PC-3 (cell line): ENCODE data around the gene ATAD3B. TPM values are rescaled to one million over a fixed set of nuclear protein-coding genes. Genes with fewer than 3 reads are reported as not detected.

ENCODE experiments used
- ATAC-seq: fragments of 200-7000 bp; cut with Tn5 transposase; 2 replicates; pipeline ENCODE4 v1.9.1; 2020; ENCODE audit warnings: mild to moderate bottlenecking, moderate library complexity
- Bru-seq: library from RNA; stranded (reverse); fragments of 400-500 nt; gene quantifications from one replicate; lab custom pipeline; 2021; lab: Mats Ljungman, UMichigan
- BruChase-seq, 2 experiments: library from RNA; stranded (reverse); fragments of 400-500 nt; gene quantifications; one replicate each; lab custom pipeline; 2021; lab: Mats Ljungman, UMichigan
- BruUV-seq: library from RNA; stranded (reverse); fragments of 400-500 nt; replicated peaks from 2 replicates; lab custom pipeline; 2021; lab: Mats Ljungman, UMichigan
- CTCF ChIA-PET: fragments of 300-600 bp; sonication (Branson Sonifier 250); formaldehyde crosslinking; loops from one replicate; lab custom pipeline; 2022; ENCODE audit warnings: antibody characterized with exemption; lab: Charles Lee
- POLR2A ChIA-PET: fragments of 300-600 bp; sonication (Branson Sonifier 250); formaldehyde crosslinking; loops from one replicate; lab custom pipeline; 2022; ENCODE audit warnings: antibody characterized with exemption; ENCODE audit not compliant: unreplicated experiment; lab: Charles Lee
- DNase-seq: peaks from one replicate; pipeline ENCODE4 v3.0.0-alpha.2; 2015
- H2AFZ ChIP-seq: fragments of 300-600 bp; sonication (generic); 2 replicates; pipeline ENCODE4 v1.6.0; 2016; ENCODE audit warnings: antibody characterized with exemption, low read length
- H3F3A ChIP-seq: fragments of 300-600 bp; sonication (generic); one replicate; pipeline ENCODE4 v1.6.0; 2017; ENCODE audit warnings: antibody characterized with exemption, low read length, control low read depth, mild to moderate bottlenecking; ENCODE audit not compliant: unreplicated experiment
- H3K27ac ChIP-seq: fragments of 300-600 bp; sonication (generic); 2 replicates; pipeline ENCODE4 v1.5.1; 2016; ENCODE audit warnings: mild to moderate bottlenecking, low read length
- H3K27me3 ChIP-seq: fragments of 300-600 bp; sonication (generic); 2 replicates; pipeline ENCODE4 v1.6.1; 2016; ENCODE audit warnings: low read length, mixed read lengths
- H3K36me3 ChIP-seq: fragments of 300-600 bp; sonication (generic); 2 replicates; pipeline ENCODE4 v1.6.1; 2016; ENCODE audit warnings: low read depth, mixed run types, low read length, mixed read lengths
- H3K4me1 ChIP-seq: fragments of 300-600 bp; sonication (generic); 2 replicates; pipeline ENCODE4 v1.5.1; 2016; ENCODE audit warnings: low read length; ENCODE audit not compliant: insufficient read depth
- H3K4me2 ChIP-seq: fragments of 300-600 bp; sonication (generic); 2 replicates; pipeline ENCODE4 v1.6.0; 2016; ENCODE audit warnings: low read length
- H3K4me3 ChIP-seq: fragments of 300-600 bp; sonication (generic); 2 replicates; pipeline ENCODE4 v1.5.1; 2016; ENCODE audit warnings: mild to moderate bottlenecking, low read length, mixed read lengths
- H3K79me2 ChIP-seq: fragments of 300-600 bp; sonication (generic); 2 replicates; pipeline ENCODE4 v1.6.1; 2017; ENCODE audit warnings: low read length, mixed read lengths
- H3K9ac ChIP-seq: fragments of 300-600 bp; sonication (generic); 2 replicates; pipeline ENCODE4 v1.6.0; 2016; ENCODE audit warnings: mild to moderate bottlenecking, low read length
- H3K9me2 ChIP-seq: fragments of 300-600 bp; sonication (generic); replicated peaks from 2 replicates; pipeline ENCODE4 v1.6.1; 2016; ENCODE audit warnings: mixed run types, low read length, mixed read lengths
- H3K9me3 ChIP-seq: fragments of 300-600 bp; sonication (generic); 2 replicates; pipeline ENCODE4 v1.6.1; 2016; ENCODE audit warnings: low read length, mixed read lengths
- H4K20me1 ChIP-seq: fragments of 300-600 bp; sonication (generic); 2 replicates; pipeline ENCODE4 v1.6.1; 2016; ENCODE audit warnings: low read length, mixed read lengths
- EZH2 ChIP-seq: fragments of 300-600 bp; sonication (generic); IDR thresholded peaks from one replicate; pipeline ENCODE4 v1.6.1; 2017; ENCODE audit warnings: antibody characterized with exemption, mild to moderate bottlenecking, low read length; ENCODE audit not compliant: unreplicated experiment
- EZH2phosphoT487 ChIP-seq: fragments of 300-600 bp; sonication (generic); IDR thresholded peaks from 2 replicates; pipeline ENCODE4 v1.6.1; 2018; ENCODE audit warnings: mild to moderate bottlenecking, antibody characterized with exemption, low read length, borderline replicate concordance
- intact Hi-C: fragments of 100-400 bp; cut with micrococcal nuclease; formaldehyde crosslinking; loops from 2 replicates; pipeline ENCODE4 v1.9.0; 2023
- long read RNA-seq: library from polyadenylated mRNA; unstranded; transcript quantifications from one replicate; pipeline ENCODE4 v2.0.0, GENCODE V29; 2021; ENCODE audit not compliant: unreplicated experiment
- total RNA-seq: library from RNA; depleted of rRNA; stranded (reverse); fragments of >200 nt; gene quantifications from 2 replicates; pipeline ENCODE4 v1.2.3, GENCODE V29; 2014; rRNA removed
- TF ChIP-seq, protein P1 (sequence below): fragments of 300-600 bp; sonication (generic); conservative IDR thresholded peaks from 2 replicates; pipeline ENCODE4 v1.5.1; 2017; ENCODE audit warnings: antibody characterized with exemption, low read depth, mild to moderate bottlenecking, low read length

Gene ATAD3B, protein sequence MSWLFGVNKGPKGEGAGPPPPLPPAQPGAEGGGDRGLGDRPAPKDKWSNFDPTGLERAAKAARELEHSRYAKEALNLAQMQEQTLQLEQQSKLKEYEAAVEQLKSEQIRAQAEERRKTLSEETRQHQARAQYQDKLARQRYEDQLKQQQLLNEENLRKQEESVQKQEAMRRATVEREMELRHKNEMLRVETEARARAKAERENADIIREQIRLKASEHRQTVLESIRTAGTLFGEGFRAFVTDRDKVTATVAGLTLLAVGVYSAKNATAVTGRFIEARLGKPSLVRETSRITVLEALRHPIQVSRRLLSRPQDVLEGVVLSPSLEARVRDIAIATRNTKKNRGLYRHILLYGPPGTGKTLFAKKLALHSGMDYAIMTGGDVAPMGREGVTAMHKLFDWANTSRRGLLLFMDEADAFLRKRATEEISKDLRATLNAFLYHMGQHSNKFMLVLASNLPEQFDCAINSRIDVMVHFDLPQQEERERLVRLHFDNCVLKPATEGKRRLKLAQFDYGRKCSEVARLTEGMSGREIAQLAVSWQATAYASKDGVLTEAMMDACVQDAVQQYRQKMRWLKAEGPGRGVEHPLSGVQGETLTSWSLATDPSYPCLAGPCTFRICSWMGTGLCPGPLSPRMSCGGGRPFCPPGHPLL
- total RNA-seq (140 and 190 TPM in 2 replicates), Bru-seq, nascent RNA (percentile 84 among the genes with signal in this experiment), BruChase-seq, experiment 1, labeled RNA remaining after a 6-hour chase (percentile 94 among the genes with signal in this experiment), BruChase-seq, experiment 2, labeled RNA remaining after a 2-hour chase (percentile 92 among the genes with signal in this experiment)
- long read RNA-seq, full-length matches to known transcripts, result 38 of 104 reads
- long read RNA-seq, partial matches to known transcripts, result 46 of 104 reads
- long read RNA-seq, other reads (novel, unspliced or antisense), result 20 of 104 reads

DNA sequence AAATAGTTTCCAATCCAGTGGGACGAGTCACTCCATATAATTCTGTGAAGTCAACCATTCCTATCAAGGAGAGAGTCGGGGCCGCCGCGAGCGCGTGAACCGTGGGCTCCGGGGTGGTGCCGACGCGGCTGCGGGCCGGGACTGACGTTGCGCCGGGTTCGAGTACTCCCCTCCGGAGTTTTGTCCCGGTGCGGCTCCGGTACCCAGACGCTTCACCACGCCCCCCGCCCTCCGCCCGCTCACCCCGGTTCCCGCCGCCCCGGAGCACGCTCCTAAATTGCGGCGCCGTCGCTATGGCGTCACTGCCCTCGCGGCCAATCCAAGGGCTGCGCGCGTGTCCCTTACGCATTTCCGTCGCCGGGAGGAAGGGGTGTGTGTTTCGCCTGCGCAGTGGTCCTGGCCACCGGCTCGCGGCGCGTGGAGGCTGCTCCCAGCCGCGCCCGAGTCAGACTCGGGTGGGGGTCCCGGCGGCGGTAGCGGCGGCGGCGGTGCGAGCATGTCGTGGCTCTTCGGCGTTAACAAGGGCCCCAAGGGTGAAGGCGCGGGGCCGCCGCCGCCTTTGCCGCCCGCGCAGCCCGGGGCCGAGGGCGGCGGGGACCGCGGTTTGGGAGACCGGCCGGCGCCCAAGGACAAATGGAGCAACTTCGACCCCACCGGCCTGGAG is at the start of gene ATAD3B:
Gene ATAD3B, plus strand, starts transcription at position 377 of the 664 bp plus-strand sequence. Its CDS starts 120 bp downstream, at position 497.
- intact Hi-C loops, result loop anchor here (1.0 kb wide), 2 partner anchors 40 to 64 kb away; partner anchors contain the start of gene MRPL20
- peak within 1 kb of the TSS; percentile 87 for H3K4me2 ChIP-seq
- POLR2A ChIA-PET, result no interaction called here

DNA sequence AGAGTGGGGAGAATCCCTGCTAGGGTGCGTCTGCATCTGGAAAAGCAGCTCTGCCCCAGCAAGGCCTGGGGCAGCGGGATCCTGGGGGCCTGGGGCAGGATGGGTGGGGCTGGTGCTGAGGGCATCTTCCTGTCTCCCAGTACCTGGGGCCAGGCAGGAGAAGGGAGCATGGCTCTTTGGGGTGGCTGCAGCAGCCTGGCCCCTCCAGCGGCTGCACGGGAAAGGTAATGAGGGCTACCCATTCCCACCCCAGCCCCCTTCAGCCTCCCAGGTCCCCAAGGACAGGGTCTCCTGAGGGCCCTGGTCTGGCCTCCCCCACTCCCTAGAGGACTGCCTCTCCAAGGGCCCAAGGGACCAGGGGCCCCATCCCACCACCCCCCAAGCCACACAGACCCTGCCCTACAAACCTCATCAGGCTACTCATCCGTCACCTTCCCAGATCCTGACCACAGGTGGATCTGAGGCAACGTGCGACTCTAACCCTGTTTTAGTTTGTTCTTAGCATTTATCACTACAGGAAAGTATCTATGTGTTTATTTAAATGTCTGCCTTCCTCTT is 49.6 kb upstream of the ATAD3B start:
- H3K9me3 ChIP-seq, result no peaks in the 10 kb centered on the region
- DNase-seq, result no peak
- H3K27me3 ChIP-seq, result no peaks in the 10 kb centered on the region
- H3K4me2 ChIP-seq, result 0 out of 2 replicates have a peak overlapping the region, but pooled peaks have one; percentile 32
- CTCF ChIA-PET, result no interaction called here
- H3K9ac ChIP-seq, result no peak overlapping the region
- intact Hi-C loops, result no loop called here
- no peak for ATAC-seq
- no peaks in the 10 kb centered on the region for H3K9me2 ChIP-seq
- no peaks in the 10 kb centered on the region for H3K36me3 ChIP-seq
- H3K27ac ChIP-seq, result no peak overlapping the region
- H4K20me1 ChIP-seq, result no peaks in the 10 kb centered on the region
- TF ChIP-seq, protein P1, sequence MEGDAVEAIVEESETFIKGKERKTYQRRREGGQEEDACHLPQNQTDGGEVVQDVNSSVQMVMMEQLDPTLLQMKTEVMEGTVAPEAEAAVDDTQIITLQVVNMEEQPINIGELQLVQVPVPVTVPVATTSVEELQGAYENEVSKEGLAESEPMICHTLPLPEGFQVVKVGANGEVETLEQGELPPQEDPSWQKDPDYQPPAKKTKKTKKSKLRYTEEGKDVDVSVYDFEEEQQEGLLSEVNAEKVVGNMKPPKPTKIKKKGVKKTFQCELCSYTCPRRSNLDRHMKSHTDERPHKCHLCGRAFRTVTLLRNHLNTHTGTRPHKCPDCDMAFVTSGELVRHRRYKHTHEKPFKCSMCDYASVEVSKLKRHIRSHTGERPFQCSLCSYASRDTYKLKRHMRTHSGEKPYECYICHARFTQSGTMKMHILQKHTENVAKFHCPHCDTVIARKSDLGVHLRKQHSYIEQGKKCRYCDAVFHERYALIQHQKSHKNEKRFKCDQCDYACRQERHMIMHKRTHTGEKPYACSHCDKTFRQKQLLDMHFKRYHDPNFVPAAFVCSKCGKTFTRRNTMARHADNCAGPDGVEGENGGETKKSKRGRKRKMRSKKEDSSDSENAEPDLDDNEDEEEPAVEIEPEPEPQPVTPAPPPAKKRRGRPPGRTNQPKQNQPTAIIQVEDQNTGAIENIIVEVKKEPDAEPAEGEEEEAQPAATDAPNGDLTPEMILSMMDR, result no peak
- TF ChIP-seq EZH2, result no peak
- TF ChIP-seq EZH2phosphoT487, result no peak
- no peaks in the 10 kb centered on the region for H3K79me2 ChIP-seq
- no peak overlapping the region for H3K4me3 ChIP-seq
- peaks cover 15% of the 10 kb centered on the region for H3K4me1 ChIP-seq
- no peaks in the 10 kb centered on the region for H3F3A ChIP-seq
- peak overlapping the region; percentile 51; the same call in 1 of the 2 replicates for H2AFZ ChIP-seq
- POLR2A ChIA-PET, result no interaction called here
- BruUV-seq, result no TSS peak

More for the DNA sequence above, at the start of gene ATAD3B:
- Histone ChIP-seq H3K79me2 (peaks cover 62% of the 10 kb centered on the region), H2AFZ (peak within 1 kb of the TSS; percentile 75), H3K9me2 (no peaks in the 10 kb centered on the region), H3K36me3 (peaks cover 3% of the 10 kb centered on the region; the same call in 1 of the 2 replicates), H3K4me1 (peaks cover 12% of the 10 kb centered on the region), H3K27ac (peak within 1 kb of the TSS; percentile 58), H3F3A (no peaks in the 10 kb centered on the region), H3K4me3 (peak within 1 kb of the TSS; percentile 88), H3K9ac (peak within 1 kb of the TSS; percentile 85), H3K27me3 (no peaks in the 10 kb centered on the region), H3K9me3 (no peaks in the 10 kb centered on the region), H4K20me1 (peaks cover 21% of the 10 kb centered on the region)
- CTCF ChIA-PET, result no interaction called here
- no peak for TF ChIP-seq EZH2phosphoT487
- TF ChIP-seq, protein P1, result no peak
- no peak for TF ChIP-seq EZH2
- DNase-seq (peak; percentile 98), ATAC-seq (peak; percentile 92)
- no TSS peak for BruUV-seq
